GM19035 (cell line): ENCODE measurements around the gene EPC2.
"Not testable (repeated sequence)": the region's sequence is repeated elsewhere in the genome, so short reads cannot be mapped to it uniquely, and the experiment has no call there.

Source experiments
- ATAC-seq: cut with Tn5 transposase; IDR thresholded peaks from one replicate; pipeline ENCODE4 v1.9.1; 2021; ENCODE audit not compliant: unreplicated experiment

Gene EPC2

GRCh38 chr2:148640767-148641166 lies 3.8 kb upstream of the EPC2 start:
- ATAC-seq: no peak

GRCh38 chr2:148642112-148642744 lies 2.3 kb upstream of the EPC2 start:
- ATAC-seq: no peak

- ATAC-seq: no peak
Observed at GRCh38 chr2:148642891-148643416, 1.6 kb upstream of the EPC2 start.

- no peak for ATAC-seq
Observed at GRCh38 chr2:148643421-148643820, 1.1 kb upstream of the EPC2 start.

- peak; percentile 57 for ATAC-seq
Observed at GRCh38 chr2:148644883-148645538, 460 bp downstream of the EPC2 start.

- ATAC-seq: peak; percentile 28
Observed at GRCh38 chr2:148645539-148646230, 1.1 kb downstream of the EPC2 start.

GRCh38 chr2:148646231-148646559 lies 1.6 kb downstream of the EPC2 start:
- ATAC-seq: no peak

- ATAC-seq: not testable (repeated sequence)
Observed at GRCh38 chr2:148647711-148648110, 3.2 kb downstream of the EPC2 start.

GRCh38 chr2:148649936-148650335 lies 5.4 kb downstream of the EPC2 start:
- ATAC-seq: no peak

- ATAC-seq: no peak
Observed at GRCh38 chr2:148650881-148651280, 6.3 kb downstream of the EPC2 start.

- ATAC-seq: no peak
Observed at GRCh38 chr2:148651972-148652371, 7.4 kb downstream of the EPC2 start.

GRCh38 chr2:148653437-148653836 lies 8.9 kb downstream of the EPC2 start:
- peak; percentile 84 for ATAC-seq

- ATAC-seq: no peak
Observed at GRCh38 chr2:148654435-148654834, 9.9 kb downstream of the EPC2 start.

- no peak for ATAC-seq
Observed at GRCh38 chr2:148656516-148656915, 12.0 kb downstream of the EPC2 start.

- ATAC-seq: peak; percentile 94
Observed at GRCh38 chr2:148658807-148659722, 14.5 kb downstream of the EPC2 start.

GRCh38 chr2:148660999-148661398 lies 16.4 kb downstream of the EPC2 start:
- ATAC-seq: no peak

- not testable (repeated sequence) for ATAC-seq
Observed at GRCh38 chr2:148662332-148662731, 17.8 kb downstream of the EPC2 start.

- no peak for ATAC-seq
Observed at GRCh38 chr2:148664229-148664628, 19.7 kb downstream of the EPC2 start.

GRCh38 chr2:148666555-148666954 lies 22.0 kb downstream of the EPC2 start:
- ATAC-seq: no peak

- no peak for ATAC-seq
Observed at GRCh38 chr2:148667113-148667836, 22.7 kb downstream of the EPC2 start.
